IMR-90 (cell line): ENCODE data around the gene PTGR2. TPM values are rescaled to one million over a fixed set of nuclear protein-coding genes. Genes with fewer than 3 reads are reported as not detected.

Experiments
- ATAC-seq: fragments of 200-7000 bp; cut with Tn5 transposase; 2 replicates; pipeline ENCODE4 v1.9.1; 2020; ENCODE audit warnings: low read depth, mild to moderate bottlenecking, moderate library complexity
- BruUV-seq: library from RNA; stranded (reverse); fragments of 400-500 nt; replicated peaks from 2 replicates; lab custom pipeline; 2021; lab: Mats Ljungman, UMichigan
- CTCF ChIA-PET: fragments of 300-600 bp; formaldehyde crosslinking; extraction: SDS; loops from one replicate; lab custom pipeline; 2021; ENCODE audit warnings: antibody characterized with exemption; lab: Yijun Ruan, JAX
- POLR2A ChIA-PET: fragments of 300-600 bp; sonication (Branson Sonifier 250); formaldehyde crosslinking; loops from one replicate; lab custom pipeline; 2022; ENCODE audit warnings: antibody characterized with exemption; ENCODE audit not compliant: unreplicated experiment; lab: Charles Lee
- DNase-seq: peaks from one replicate; pipeline ENCODE4 v3.0.0; 2013
- H2AFZ ChIP-seq: replicated peaks from 2 replicates; pipeline ENCODE3; 2013; ENCODE audit warnings: low read length, mild to moderate bottlenecking; ENCODE audit not compliant: poor library complexity
- H2AK5ac ChIP-seq: 2 replicates; pipeline ENCODE4 v1.6.1; 2013; ENCODE audit warnings: low read depth, low read length, inconsistent platforms
- H2AK9ac ChIP-seq: replicated peaks from 2 replicates; pipeline ENCODE3; 2013; ENCODE audit warnings: mild to moderate bottlenecking, low read depth, low read length, moderate library complexity; ENCODE audit not compliant: poor library complexity
- H2BK120ac ChIP-seq: 2 replicates; pipeline ENCODE4 v1.6.1; 2013; ENCODE audit warnings: low read depth, low read length, inconsistent platforms
- H2BK15ac ChIP-seq: 3 replicates; pipeline ENCODE4 v1.6.1; 2013; ENCODE audit warnings: low read depth, low read length, inconsistent platforms
- H2BK20ac ChIP-seq: 2 replicates; pipeline ENCODE4 v1.6.1; 2013; ENCODE audit warnings: low read depth, mild to moderate bottlenecking, inconsistent platforms, low read length, moderate library complexity
- H2BK5ac ChIP-seq: 2 replicates; pipeline ENCODE4 v1.6.1; 2013; ENCODE audit warnings: mild to moderate bottlenecking, low read depth, low read length, inconsistent platforms; ENCODE audit not compliant: poor library complexity, severe bottlenecking
- H3K14ac ChIP-seq: replicated peaks from 2 replicates; pipeline ENCODE4 v1.6.1; 2013; ENCODE audit warnings: low read depth, low read length, inconsistent platforms
- H3K18ac ChIP-seq: 2 replicates; pipeline ENCODE4 v1.6.1; 2013; ENCODE audit warnings: low read depth, low read length, control low read depth
- H3K23ac ChIP-seq: 2 replicates; pipeline ENCODE4 v1.6.1; 2013; ENCODE audit warnings: low read depth, low read length, inconsistent platforms
- H3K27ac ChIP-seq: 2 replicates; pipeline ENCODE4 v1.5.1; 2013; ENCODE audit warnings: mild to moderate bottlenecking, control low read depth, low read length; ENCODE audit not compliant: insufficient read depth
- H3K27me3 ChIP-seq: 2 replicates; pipeline ENCODE4 v1.6.1; 2013; ENCODE audit warnings: low read length; ENCODE audit not compliant: control insufficient read depth, insufficient read depth
- H3K36me3 ChIP-seq: 2 replicates; pipeline ENCODE4 v1.6.1; 2013; ENCODE audit warnings: low read length, mixed read lengths; ENCODE audit not compliant: control insufficient read depth, insufficient read depth
- H3K4ac ChIP-seq: 2 replicates; pipeline ENCODE4 v1.6.1; 2013; ENCODE audit warnings: low read depth, low read length, inconsistent platforms
- H3K4me1 ChIP-seq: 2 replicates; pipeline ENCODE4 v1.6.1; 2013; ENCODE audit warnings: low read length, mixed read lengths; ENCODE audit not compliant: control insufficient read depth, insufficient read depth
- H3K4me2 ChIP-seq: 2 replicates; pipeline ENCODE4 v1.6.1; 2013; ENCODE audit warnings: low read depth, mild to moderate bottlenecking, control low read depth, low read length, moderate library complexity
- H3K4me3 ChIP-seq: 2 replicates; pipeline ENCODE4 v1.5.1; 2013; ENCODE audit warnings: low read depth, mild to moderate bottlenecking, control low read depth, low read length, moderate library complexity; ENCODE audit not compliant: insufficient read depth
- H3K56ac ChIP-seq: 2 replicates; pipeline ENCODE4 v1.6.1; 2013; ENCODE audit warnings: low read length, inconsistent platforms; ENCODE audit not compliant: insufficient read depth; ENCODE audit errors: extremely low read depth
- H3K79me1 ChIP-seq, 2 experiments: 2 replicates each; pipeline ENCODE4 v1.6.1; 2013; ENCODE audit warnings: low read length in 2 of 2, inconsistent platforms in 1 of 2, low read depth in 1 of 2
- H3K9ac ChIP-seq: 2 replicates; pipeline ENCODE4 v1.6.1; 2013; ENCODE audit warnings: low read depth, low read length, control low read depth
- H3K9me1 ChIP-seq: 2 replicates; pipeline ENCODE4 v1.6.1; 2013; ENCODE audit warnings: low read length, inconsistent platforms; ENCODE audit not compliant: insufficient read depth
- H3K9me3 ChIP-seq: 2 replicates; pipeline ENCODE4 v1.6.1; 2013; ENCODE audit warnings: low read length; ENCODE audit not compliant: control insufficient read depth, insufficient read depth
- H4K20me1 ChIP-seq: 2 replicates; pipeline ENCODE4 v1.6.1; 2013; ENCODE audit warnings: low read length, inconsistent platforms; ENCODE audit not compliant: insufficient read depth
- H4K5ac ChIP-seq: 2 replicates; pipeline ENCODE4 v1.6.1; 2013; ENCODE audit warnings: mild to moderate bottlenecking, low read depth, low read length, control low read depth
- H4K8ac ChIP-seq, 2 experiments: 2 replicates each; pipeline ENCODE4 v1.6.1; 2013; ENCODE audit warnings: low read depth in 2 of 2, low read length in 2 of 2, control low read depth in 1 of 2, inconsistent platforms in 1 of 2
- H4K91ac ChIP-seq: 2 replicates; pipeline ENCODE4 v1.6.1; 2013; ENCODE audit warnings: low read depth, low read length, inconsistent platforms; ENCODE audit not compliant: insufficient read depth
- CHD1 ChIP-seq: IDR thresholded peaks from 2 replicates; pipeline ENCODE4 v1.6.1; 2012; ENCODE audit warnings: low read depth, low read length, improper control_type of control experiment
- ELK1 ChIP-seq: fragments of 150-350 bp; IDR thresholded peaks from 2 replicates; pipeline ENCODE4 v1.6.1; 2016; ENCODE audit warnings: low read depth, mild to moderate bottlenecking, low read length, moderate library complexity, borderline replicate concordance
- USF2 ChIP-seq: fragments of 150-350 bp; IDR thresholded peaks from 2 replicates; pipeline ENCODE4 v1.6.1; 2017; ENCODE audit warnings: mild to moderate bottlenecking, antibody characterized with exemption, low read length, low read depth
- WGBS, 2 experiments: methylation state at CpG; one replicate each; pipeline versions ENCODE4 v1.1.5 to v1.1.7; 2013; ENCODE audit warnings: missing lambda C conversion rate in 2 of 2; ENCODE audit not compliant: insufficient read length in 1 of 2; ENCODE audit errors: extremely low coverage in 2 of 2; 5-methylcytosine and 5-hydroxymethylcytosine counted together
- dilution Hi-C: fragments of 300-500 bp; cut with HindIII; formaldehyde crosslinking; loops from one replicate; pipeline ENCODE4 v1.14.3; 2018; ENCODE audit warnings: low sequenced_read_pairs; ENCODE audit not compliant: unreplicated experiment
- in situ Hi-C: fragments of 300-500 bp; cut with MboI; formaldehyde crosslinking; loops from 3 replicates; pipeline ENCODE4 v1.14.3; 2019; ENCODE audit warnings: low sequenced_read_pairs, inconsistent platforms, mixed read lengths
- intact Hi-C: fragments of 100-400 bp; cut with micrococcal nuclease; formaldehyde crosslinking; loops from 2 replicates; pipeline ENCODE4 v1.10.0; 2022
- polyA plus RNA-seq, 3 experiments: library from polyadenylated mRNA; depleted of rRNA; stranded (reverse); fragments of >200 nt; gene quantifications; 2 replicates each; pipeline ENCODE4 v1.2.3, GENCODE V29; 2012; ENCODE audit warnings: low replicate concordance in 1 of 3
- total RNA-seq: library from RNA; depleted of rRNA; stranded (reverse); fragments of >200 nt; gene quantifications from 2 replicates; pipeline ENCODE4 v1.2.3, GENCODE V29; 2012

Gene PTGR2
- total and polyA plus RNA-seq, 2 of the 4 experiments (the other 2 are of a cell fraction): 1.3 to 3.2 TPM

GRCh38 chr14:73807457-73807856 is 44.2 kb upstream of the PTGR2 start:
- Histone ChIP-seq H3K79me1 (no peaks in the 10 kb centered on the region), H2AFZ (no peak overlapping the region), H3K36me3 (no peaks in the 10 kb centered on the region), H3K18ac (no peak overlapping the region), H2BK120ac (no peak overlapping the region), H3K27me3 (no peaks in the 10 kb centered on the region; the same call in 1 of the 2 replicates), H3K4me3 (no peak overlapping the region), H4K8ac (no peak overlapping the region), H3K9ac (no peak overlapping the region), H2BK20ac (no peak overlapping the region), H4K5ac (no peak overlapping the region), H3K9me1 (no peaks in the 10 kb centered on the region), H3K4me2 (no peak overlapping the region), H3K14ac (no peak overlapping the region), H3K27ac (no peak overlapping the region), H2BK15ac (no peak overlapping the region), H4K20me1 (no peaks in the 10 kb centered on the region), H2AK5ac (no peak overlapping the region), H4K91ac (no peak overlapping the region), H3K4ac (no peak overlapping the region), H3K23ac (no peak overlapping the region), H3K56ac (no peak overlapping the region), H2BK5ac (no peak overlapping the region), H3K4me1 (peaks cover 2% of the 10 kb centered on the region; the same call in 1 of the 2 replicates), H2AK9ac (no peak overlapping the region), H3K9me3 (no peaks in the 10 kb centered on the region)
- no peak for DNase-seq
- no CpG with 5 or more reads among the region's 1 CpG for WGBS, 2 experiments
- TF ChIP-seq ELK1 (no peak), USF2 (no peak), CHD1 (no peak)
- in situ Hi-C loops: no loop called here
- no peak for ATAC-seq
- no TSS peak for BruUV-seq
- dilution Hi-C loops: no loop called here
- ChIA-PET POLR2A (no interaction called here), CTCF (interaction anchor here (1.5 kb wide), 1 partner anchor 12 kb away, joined by 3 read pairs; no protein-coding TSS in a partner anchor)
- intact Hi-C loops: no loop called here
